SK-N-MC (cell line): Measurements from ENCODE around the gene LOXHD1.

Source experiments
- DNase-seq: peaks from one replicate; pipeline ENCODE4 v3.0.0-alpha.2; 2011; ENCODE audit warnings: low read depth, low spot score
- H3K27ac ChIP-seq: fragments of 200-600 bp; sonication (generic); 2 replicates; pipeline ENCODE4 v1.5.1; 2016; ENCODE audit warnings: mixed run types
- H3K36me3 ChIP-seq: fragments of 200-600 bp; sonication (generic); 2 replicates; pipeline ENCODE4 v1.6.1; 2017; ENCODE audit warnings: antibody characterized with exemption, low read length, mixed read lengths; ENCODE audit not compliant: insufficient read depth
- H3K4me3 ChIP-seq: fragments of 200-600 bp; sonication (generic); 2 replicates; pipeline ENCODE4 v1.5.1; 2016
- H3K9ac ChIP-seq: fragments of 200-600 bp; sonication (generic); 2 replicates; pipeline ENCODE4 v1.8.0; 2017; ENCODE audit warnings: mixed run types, mixed read lengths; ENCODE audit not compliant: insufficient read length
- H3K9me3 ChIP-seq: fragments of 200-600 bp; sonication (generic); 2 replicates; pipeline ENCODE4 v1.6.1; 2017; ENCODE audit warnings: low read depth, mild to moderate bottlenecking, antibody characterized with exemption, low read length, moderate library complexity, mixed read lengths
- EZH2 ChIP-seq: fragments of 200-600 bp; sonication (generic); IDR thresholded peaks from one replicate; pipeline ENCODE4 v1.6.1; 2017; ENCODE audit warnings: antibody characterized with exemption
- FOXP2 ChIP-seq: optimal IDR thresholded peaks from 2 replicates; pipeline ENCODE3; 2011; ENCODE audit warnings: mild to moderate bottlenecking, moderate library complexity; ENCODE audit not compliant: insufficient read depth; ENCODE audit errors: extremely low read length, control extremely low read depth
- POLR2AphosphoS5 ChIP-seq: IDR thresholded peaks from 2 replicates; pipeline ENCODE4 v1.6.1; 2012; ENCODE audit warnings: mild to moderate bottlenecking, low read depth, low read length, borderline replicate concordance

LOXHD1 gene

DNA sequence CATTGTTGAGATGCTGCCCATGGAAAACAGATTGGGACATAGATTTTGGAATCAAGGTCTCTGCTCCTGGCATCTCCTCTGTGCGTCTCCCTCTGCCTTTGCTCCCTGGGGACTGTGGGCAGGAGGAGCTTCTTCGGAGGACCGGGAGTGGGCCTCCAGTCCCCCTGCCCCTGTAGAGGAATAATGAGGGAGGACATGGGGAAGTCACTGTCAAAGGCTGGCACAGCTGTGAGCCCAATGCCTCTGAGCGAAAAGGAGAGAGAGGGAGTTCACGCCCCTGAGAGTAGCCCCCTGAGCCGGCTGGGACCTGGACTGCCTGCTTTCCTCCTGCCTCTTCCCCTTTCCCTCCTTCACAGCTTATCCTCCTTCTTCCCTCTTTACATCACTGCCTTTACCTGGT lies 195.0 kb downstream of the LOXHD1 start:
- no peak for DNase-seq
- no peak overlapping the region for H3K9ac ChIP-seq
- no peaks in the 10 kb centered on the region for H3K36me3 ChIP-seq
- no peak for TF ChIP-seq EZH2
- no peak for TF ChIP-seq FOXP2
- TF ChIP-seq POLR2AphosphoS5, result no peak
- no peak overlapping the region for H3K4me3 ChIP-seq
- no peak overlapping the region for H3K27ac ChIP-seq
- no peaks in the 10 kb centered on the region for H3K9me3 ChIP-seq

DNA sequence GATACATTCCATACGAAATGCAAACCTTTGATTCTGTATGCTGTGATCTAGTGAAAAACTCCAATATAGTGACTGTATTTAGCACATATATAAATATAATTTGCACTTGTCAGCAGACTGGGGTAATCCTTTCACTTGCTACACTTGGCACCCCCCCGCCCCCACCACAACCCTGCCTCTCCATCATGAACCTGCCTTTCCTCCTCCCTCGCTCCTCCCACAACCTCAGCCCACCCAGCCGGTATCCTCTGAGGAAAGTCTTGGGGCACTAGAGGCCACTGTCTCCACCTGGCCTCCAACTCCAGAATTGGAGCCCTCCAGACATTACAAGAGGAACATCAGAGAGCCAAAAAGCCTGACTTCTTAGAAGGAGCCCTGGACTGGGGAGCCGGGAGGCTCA lies 196.3 kb downstream of the LOXHD1 start:
- no peak overlapping the region for H3K4me3 ChIP-seq
- H3K9me3 ChIP-seq, result no peaks in the 10 kb centered on the region
- TF ChIP-seq EZH2 (no peak), FOXP2 (no peak), POLR2AphosphoS5 (no peak)
- H3K27ac ChIP-seq, result no peak overlapping the region
- H3K36me3 ChIP-seq, result no peaks in the 10 kb centered on the region
- DNase-seq, result no peak
- H3K9ac ChIP-seq, result no peak overlapping the region

DNA sequence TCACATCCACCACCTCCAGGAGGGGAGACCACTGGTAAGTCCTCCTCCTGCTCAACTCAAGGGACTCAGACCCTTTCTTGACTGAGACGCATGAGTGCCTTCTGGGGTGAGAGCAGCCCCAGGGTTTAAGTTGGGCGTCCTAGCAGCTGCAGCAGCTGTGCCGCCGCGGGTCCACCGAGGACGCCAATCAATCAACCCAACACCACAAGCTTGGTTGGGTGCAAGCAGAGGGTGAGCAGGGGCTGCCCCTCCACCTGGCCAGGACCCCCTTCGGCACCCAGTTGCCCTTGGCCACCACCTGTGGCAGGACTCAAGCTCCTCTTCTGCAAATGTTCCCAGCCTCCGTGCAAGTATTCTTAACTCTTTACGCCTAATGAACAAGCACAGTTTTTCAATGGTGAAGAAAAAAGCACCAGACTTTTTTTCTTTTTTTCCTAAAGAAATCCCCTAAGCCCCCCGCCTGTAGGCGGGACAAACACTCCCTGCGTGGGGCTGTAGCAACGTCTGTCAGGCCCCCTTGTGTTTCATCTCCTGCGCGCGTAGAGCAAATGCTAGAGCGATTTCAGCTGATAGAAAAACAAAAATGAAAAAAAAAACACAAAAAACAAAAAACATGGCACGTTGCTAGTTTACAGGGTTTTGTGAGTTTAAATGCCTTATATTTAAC lies 197.1 kb downstream of the LOXHD1 start:
- TF ChIP-seq FOXP2 (no peak), POLR2AphosphoS5 (no peak), EZH2 (no peak)
- Histone ChIP-seq H3K4me3 (no peak overlapping the region), H3K36me3 (no peaks in the 10 kb centered on the region), H3K27ac (no peak overlapping the region), H3K9me3 (no peaks in the 10 kb centered on the region), H3K9ac (no peak overlapping the region)
- DNase-seq, result no peak

DNA sequence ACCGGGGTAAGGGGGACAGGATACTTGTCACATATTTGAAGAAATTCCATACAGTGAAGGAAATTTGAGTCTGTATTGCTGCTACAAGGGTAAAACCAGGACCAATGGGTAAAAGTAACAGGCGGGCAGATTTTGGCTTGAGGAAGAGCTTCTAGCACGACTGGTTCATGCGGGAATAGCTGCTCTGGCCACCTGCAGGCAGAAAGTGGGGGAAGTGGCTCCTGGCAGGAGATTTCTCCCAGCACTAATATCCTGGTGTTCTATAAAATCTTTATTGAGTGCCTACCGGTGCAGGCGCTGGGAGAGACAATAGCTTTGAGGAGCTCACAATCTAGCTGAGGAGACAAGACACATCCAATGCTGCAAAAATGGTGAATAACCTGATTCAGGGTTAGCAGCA lies 198.5 kb downstream of the LOXHD1 start:
- TF ChIP-seq EZH2, result no peak
- TF ChIP-seq POLR2AphosphoS5, result no peak
- TF ChIP-seq FOXP2, result no peak
- no peak overlapping the region for H3K9ac ChIP-seq
- no peak for DNase-seq

DNA sequence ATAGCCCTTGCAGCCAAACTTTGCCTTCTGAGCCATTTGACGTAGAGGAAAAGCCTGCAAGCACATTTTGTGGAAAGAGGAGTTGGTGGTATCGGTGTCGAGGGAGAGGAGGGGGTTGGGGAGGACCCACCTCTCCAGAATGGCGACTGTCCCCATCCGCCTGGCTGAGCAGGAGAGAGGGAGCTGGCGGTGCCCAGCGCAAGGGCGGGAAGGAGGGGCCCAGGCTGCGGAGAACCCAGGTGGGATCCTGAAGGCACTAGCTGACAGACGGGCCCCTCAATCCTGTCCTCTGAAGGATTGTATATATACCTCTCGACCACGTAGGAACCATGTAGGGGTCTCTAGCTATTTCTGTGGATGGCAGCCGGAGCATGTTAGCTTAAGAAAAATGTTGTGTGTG lies 200.3 kb downstream of the LOXHD1 start:
- H3K9me3 ChIP-seq, result no peaks in the 10 kb centered on the region
- H3K4me3 ChIP-seq, result no peak overlapping the region
- no peak overlapping the region for H3K9ac ChIP-seq
- no peak for DNase-seq
- H3K27ac ChIP-seq, result no peak overlapping the region
- no peaks in the 10 kb centered on the region for H3K36me3 ChIP-seq
- TF ChIP-seq EZH2, result no peak
- no peak for TF ChIP-seq POLR2AphosphoS5
- TF ChIP-seq FOXP2, result no peak

More for the DNA sequence above, 198.5 kb downstream of the LOXHD1 start:
- H3K9me3 ChIP-seq, result no peaks in the 10 kb centered on the region
- no peak overlapping the region for H3K27ac ChIP-seq
- no peak overlapping the region for H3K4me3 ChIP-seq
- H3K36me3 ChIP-seq, result no peaks in the 10 kb centered on the region

DNA sequence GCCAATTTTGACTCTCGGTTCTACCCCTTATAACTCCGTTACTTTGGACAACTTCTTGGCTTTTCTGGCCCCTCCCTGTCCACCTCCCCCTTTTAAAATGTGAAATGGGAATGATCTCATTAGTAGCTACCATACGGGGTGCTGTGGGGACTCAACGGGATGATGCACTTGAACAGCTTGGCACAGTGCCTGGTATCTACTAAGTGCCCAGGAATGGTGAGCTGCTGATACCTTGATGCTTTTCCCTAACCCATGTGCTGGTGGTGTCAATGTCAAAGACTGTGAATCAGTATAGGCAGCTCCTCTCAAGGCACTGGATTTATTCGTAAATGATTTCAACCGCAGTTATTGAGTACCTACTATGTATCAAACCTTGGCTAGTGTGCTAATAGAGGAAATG lies 204.2 kb downstream of the LOXHD1 start:
- Histone ChIP-seq H3K36me3 (peaks cover 7% of the 10 kb centered on the region; the same call in 1 of the 2 replicates), H3K4me3 (no peak overlapping the region), H3K27ac (no peak overlapping the region), H3K9ac (no peak overlapping the region), H3K9me3 (no peaks in the 10 kb centered on the region)
- no peak for TF ChIP-seq EZH2
- TF ChIP-seq FOXP2, result no peak
- TF ChIP-seq POLR2AphosphoS5, result no peak
- DNase-seq, result no peak

DNA sequence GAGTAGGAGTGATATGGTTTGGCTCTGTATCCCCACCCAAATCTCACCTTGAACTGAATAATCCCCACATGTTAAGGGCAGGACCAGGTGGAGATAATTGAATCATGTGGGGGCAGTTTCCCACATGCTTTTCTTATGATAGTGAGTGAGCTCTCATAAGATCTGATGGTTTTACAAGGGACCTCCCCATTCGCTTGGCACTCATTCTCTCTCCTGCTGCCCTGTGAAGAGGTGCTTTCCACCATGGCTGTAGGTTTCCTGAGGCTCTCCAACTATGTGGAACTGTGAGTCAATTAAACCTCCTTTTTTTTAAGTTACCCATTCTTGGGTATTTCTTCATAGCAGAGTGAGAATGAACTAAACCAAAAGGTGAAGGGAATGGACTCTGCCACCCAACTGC lies 207.5 kb downstream of the LOXHD1 start:
- Histone ChIP-seq H3K36me3 (peaks cover 7% of the 10 kb centered on the region; the same call in 1 of the 2 replicates), H3K4me3 (no peak overlapping the region), H3K9me3 (no peaks in the 10 kb centered on the region), H3K27ac (no peak overlapping the region), H3K9ac (no peak overlapping the region)
- no peak for TF ChIP-seq POLR2AphosphoS5
- no peak for TF ChIP-seq EZH2
- no peak for TF ChIP-seq FOXP2
- DNase-seq, result no peak

DNA sequence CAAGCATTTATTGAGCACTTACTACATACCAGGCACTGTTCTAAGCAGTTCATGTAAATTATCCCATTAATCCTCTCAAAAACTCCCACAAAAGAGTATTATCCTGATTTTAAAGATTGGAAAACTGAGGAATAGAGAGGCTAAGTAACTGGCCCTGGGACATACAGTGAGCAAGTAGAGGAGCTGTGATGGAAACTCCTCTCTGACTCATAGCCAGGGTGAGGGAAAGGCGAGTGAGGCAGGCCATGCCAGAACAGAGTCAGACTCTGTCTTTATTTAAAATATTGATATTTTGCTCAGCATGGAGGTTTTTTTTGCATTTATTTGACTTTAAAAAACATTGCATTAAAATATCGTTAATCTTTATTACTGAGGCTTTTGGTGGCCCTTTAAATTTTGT lies 208.0 kb downstream of the LOXHD1 start:
- no peak overlapping the region for H3K9ac ChIP-seq
- no peak for DNase-seq
- no peak overlapping the region for H3K27ac ChIP-seq
- H3K9me3 ChIP-seq, result no peaks in the 10 kb centered on the region
- TF ChIP-seq POLR2AphosphoS5 (no peak), EZH2 (no peak), FOXP2 (no peak)
- H3K36me3 ChIP-seq, result peaks cover 7% of the 10 kb centered on the region; the same call in 1 of the 2 replicates
- no peak overlapping the region for H3K4me3 ChIP-seq

DNA sequence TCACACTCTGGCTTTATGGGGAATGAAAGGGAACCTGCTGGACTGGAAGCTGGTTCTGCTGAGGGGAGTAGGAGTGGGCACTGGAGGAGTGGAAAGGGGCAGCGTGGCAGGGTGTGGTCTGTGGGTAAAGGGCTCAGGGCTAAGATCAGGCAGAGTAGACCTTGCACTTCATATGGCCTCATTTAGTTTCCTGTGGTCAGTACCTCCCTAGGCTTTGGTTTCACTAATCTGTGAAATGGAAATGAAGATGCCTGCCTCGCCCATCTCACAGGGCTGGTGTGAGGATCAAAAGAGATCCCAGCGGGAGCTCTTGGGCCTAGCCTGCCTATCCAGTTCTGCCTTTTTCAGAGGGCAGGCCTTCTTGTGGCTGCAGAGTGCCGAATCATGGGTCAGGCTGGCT lies 208.7 kb downstream of the LOXHD1 start:
- peaks cover 7% of the 10 kb centered on the region; the same call in 1 of the 2 replicates for H3K36me3 ChIP-seq
- TF ChIP-seq FOXP2 (no peak), POLR2AphosphoS5 (no peak), EZH2 (no peak)
- H3K27ac ChIP-seq, result no peak overlapping the region
- H3K9me3 ChIP-seq, result no peaks in the 10 kb centered on the region
- no peak for DNase-seq
- H3K9ac ChIP-seq, result no peak overlapping the region
- no peak overlapping the region for H3K4me3 ChIP-seq
